NCI-H2227 (cell line): ENCODE data around the gene POGK.

Experiments
- DNase-seq: peaks from one replicate; lab custom pipeline; 2025; ENCODE audit not compliant: unreplicated experiment; lab: John Stamatoyannopoulos, UW

The POGK gene

GRCh38 chr1:166899769-166900168, 60.5 kb downstream of the POGK start:
- DNase-seq = no peak

GRCh38 chr1:166900987-166901386, 61.7 kb downstream of the POGK start:
- no peak for DNase-seq

GRCh38 chr1:166902279-166902678, 63.0 kb downstream of the POGK start:
- no peak for DNase-seq

GRCh38 chr1:166903232-166903631, 64.0 kb downstream of the POGK start:
- no peak for DNase-seq

- no peak for DNase-seq
These were observed 65.9 kb downstream of the POGK start for GRCh38 chr1:166905136-166905535.

GRCh38 chr1:166905900-166906299, 66.6 kb downstream of the POGK start:
- no peak for DNase-seq
